Upper lobe of right lung (tissue), 1 donor: Measurements from ENCODE around the gene TRMT112. TPM values are rescaled to one million over a fixed set of nuclear protein-coding genes. Genes with fewer than 3 reads are reported as not detected.

Experiments used
- ATAC-seq: fragments of 200-7000 bp; cut with Tn5 transposase; one replicate; pipeline ENCODE4 v1.9.1; 2020; ENCODE audit warnings: mild to moderate bottlenecking, moderate library complexity
- DNase-seq: peaks from one replicate; pipeline ENCODE4 v3.0.0-alpha.2; 2020
- H3K27ac ChIP-seq: fragments of 200-600 bp; one replicate; pipeline ENCODE4 v1.8.0; 2022
- H3K27me3 ChIP-seq: fragments of 200-600 bp; one replicate; pipeline ENCODE4 v1.8.0; 2022; ENCODE audit warnings: mild to moderate bottlenecking
- H3K36me3 ChIP-seq: fragments of 200-600 bp; one replicate; pipeline ENCODE4 v1.8.0; 2022
- H3K4me1 ChIP-seq: fragments of 200-600 bp; one replicate; pipeline ENCODE4 v1.8.0; 2022
- H3K4me3 ChIP-seq: fragments of 200-600 bp; one replicate; pipeline ENCODE4 v1.8.0; 2022; ENCODE audit warnings: mild to moderate bottlenecking
- H3K9me3 ChIP-seq: fragments of 200-600 bp; one replicate; pipeline ENCODE4 v1.8.0; 2022
- intact Hi-C: fragments of 100-400 bp; cut with DNase I; formaldehyde crosslinking; loops from one replicate; pipeline ENCODE4 v1.11.0; 2022
- total RNA-seq: library from RNA; stranded (reverse); fragmentation: NEBNext Ultra II Directional; extraction: Animal tissue kit (Norgen Biotek cat#: 25700); gene quantifications from one replicate; pipeline ENCODE4 v1.2.1, GENCODE V29; 2021
- TF ChIP-seq, protein P1 (sequence below): fragments of 200-600 bp; IDR thresholded peaks from one replicate; pipeline ENCODE4 v1.8.0; 2022; ENCODE audit warnings: antibody characterized with exemption
- donor health status: DM: no; HTN: yes; CAD: no; lungs with severe emphysema.

TRMT112 gene
- total RNA-seq, 1 donor from 2014 or later: 168 TPM

DNA sequence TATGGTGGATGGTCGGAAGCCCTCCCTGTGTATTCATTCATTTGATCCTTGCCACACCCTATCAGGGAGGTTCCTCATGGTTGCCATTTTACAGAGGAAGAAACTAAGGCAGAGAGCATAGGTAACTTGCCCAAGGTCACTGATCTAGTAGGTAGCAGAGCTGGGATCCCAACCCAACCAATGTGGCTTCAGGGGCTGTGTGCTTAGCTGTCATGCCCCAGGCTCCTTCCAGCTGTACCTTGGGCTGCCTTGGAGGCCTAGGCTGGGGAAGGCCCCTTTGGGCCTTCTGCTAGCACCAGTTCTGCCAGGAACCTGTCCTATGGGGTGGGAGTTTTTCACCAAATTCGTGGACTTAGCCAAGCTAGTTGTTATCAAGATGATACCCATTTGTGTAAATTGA, 41.5 kb downstream of the TRMT112 start:
- no peak overlapping the region for H3K4me3 ChIP-seq
- ATAC-seq (no peak), DNase-seq (no peak)
- H3K4me1 ChIP-seq: peaks cover 9% of the 10 kb centered on the region
- no peaks in the 10 kb centered on the region for H3K27me3 ChIP-seq
- TF ChIP-seq, protein P1, sequence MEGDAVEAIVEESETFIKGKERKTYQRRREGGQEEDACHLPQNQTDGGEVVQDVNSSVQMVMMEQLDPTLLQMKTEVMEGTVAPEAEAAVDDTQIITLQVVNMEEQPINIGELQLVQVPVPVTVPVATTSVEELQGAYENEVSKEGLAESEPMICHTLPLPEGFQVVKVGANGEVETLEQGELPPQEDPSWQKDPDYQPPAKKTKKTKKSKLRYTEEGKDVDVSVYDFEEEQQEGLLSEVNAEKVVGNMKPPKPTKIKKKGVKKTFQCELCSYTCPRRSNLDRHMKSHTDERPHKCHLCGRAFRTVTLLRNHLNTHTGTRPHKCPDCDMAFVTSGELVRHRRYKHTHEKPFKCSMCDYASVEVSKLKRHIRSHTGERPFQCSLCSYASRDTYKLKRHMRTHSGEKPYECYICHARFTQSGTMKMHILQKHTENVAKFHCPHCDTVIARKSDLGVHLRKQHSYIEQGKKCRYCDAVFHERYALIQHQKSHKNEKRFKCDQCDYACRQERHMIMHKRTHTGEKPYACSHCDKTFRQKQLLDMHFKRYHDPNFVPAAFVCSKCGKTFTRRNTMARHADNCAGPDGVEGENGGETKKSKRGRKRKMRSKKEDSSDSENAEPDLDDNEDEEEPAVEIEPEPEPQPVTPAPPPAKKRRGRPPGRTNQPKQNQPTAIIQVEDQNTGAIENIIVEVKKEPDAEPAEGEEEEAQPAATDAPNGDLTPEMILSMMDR: no peak
- H3K27ac ChIP-seq: no peak overlapping the region
- intact Hi-C loops: no loop called here
- no peaks in the 10 kb centered on the region for H3K9me3 ChIP-seq
- H3K36me3 ChIP-seq: peaks cover 28% of the 10 kb centered on the region

DNA sequence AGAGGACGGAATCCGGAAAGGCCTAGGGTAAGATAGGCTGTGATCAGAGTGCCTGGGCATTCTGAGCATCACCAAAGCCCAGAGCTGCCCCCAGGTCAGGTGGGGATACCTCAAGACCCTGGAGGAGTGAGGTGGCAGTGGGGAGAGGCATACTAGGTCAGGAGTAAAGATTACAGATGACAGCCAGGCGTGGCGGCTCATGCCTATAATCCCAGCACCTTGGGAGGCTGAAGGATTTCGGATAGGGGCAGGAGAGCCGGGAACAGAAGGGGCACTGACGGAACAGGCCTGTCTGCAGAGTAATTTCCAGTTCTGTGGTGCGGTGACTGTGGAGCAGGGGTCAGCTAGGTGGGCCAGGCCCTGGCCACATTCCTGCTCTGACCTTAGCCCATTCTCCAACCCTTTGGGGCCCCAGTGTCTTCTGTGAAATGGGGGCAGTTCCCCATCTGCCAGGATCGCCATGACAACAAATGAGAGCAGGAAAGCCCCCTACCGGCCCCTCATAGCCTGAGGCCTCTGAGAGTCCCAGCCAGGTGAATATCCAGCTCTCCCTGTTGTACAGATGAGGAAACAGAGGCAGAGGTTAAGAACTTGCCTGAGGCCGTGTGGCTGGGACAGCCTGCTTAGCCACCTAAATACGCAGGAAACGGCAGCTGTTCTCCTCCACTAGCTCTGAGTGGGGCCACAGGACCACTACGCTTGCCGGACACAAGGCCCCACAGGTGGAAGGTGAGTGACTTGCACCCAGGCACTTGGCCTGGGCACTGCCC, 42.1 kb downstream of the TRMT112 start:
- H3K27me3 ChIP-seq: no peaks in the 10 kb centered on the region
- TF ChIP-seq, protein P1: no peak
- intact Hi-C loops: no loop called here
- H3K4me1 ChIP-seq: peaks cover 9% of the 10 kb centered on the region
- no peaks in the 10 kb centered on the region for H3K9me3 ChIP-seq
- no peak overlapping the region for H3K27ac ChIP-seq
- DNase-seq (no peak), ATAC-seq (no peak)
- no peak overlapping the region for H3K4me3 ChIP-seq
- peaks cover 28% of the 10 kb centered on the region for H3K36me3 ChIP-seq

DNA sequence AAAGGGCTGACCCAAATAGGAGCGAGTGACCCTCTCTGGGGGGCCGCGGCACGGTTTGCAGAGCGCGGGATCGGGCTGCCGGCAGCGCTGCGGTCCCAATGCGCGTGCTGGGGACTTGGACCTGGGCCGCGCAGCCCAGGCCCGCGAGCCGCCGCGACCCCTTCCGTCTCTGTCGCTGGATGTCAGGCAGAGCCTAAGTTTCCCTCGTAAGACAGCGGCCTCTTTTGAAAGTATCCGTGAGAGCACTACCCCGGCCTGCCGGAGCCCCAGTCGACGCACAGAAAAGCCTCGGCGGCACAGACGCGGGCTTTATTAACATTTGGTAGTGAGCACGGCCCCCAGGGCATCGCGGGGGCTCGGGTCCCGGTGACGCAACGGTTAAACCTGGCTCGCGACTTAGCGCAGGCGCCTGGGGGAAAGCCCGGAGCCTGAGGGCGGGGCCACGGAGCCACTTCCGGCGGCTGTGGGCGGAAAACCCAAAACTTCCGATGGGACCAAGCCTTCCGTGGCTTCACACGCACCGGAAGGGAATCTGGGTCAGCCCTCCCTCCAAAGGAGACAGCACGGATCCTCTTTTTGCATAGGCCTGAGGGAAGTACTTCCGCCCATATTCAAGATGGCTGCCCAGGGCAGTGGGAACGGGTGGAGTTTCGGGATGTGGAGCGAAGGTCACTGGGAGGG, 47.7 kb downstream of the TRMT112 start:
- H3K36me3 ChIP-seq: peaks cover 22% of the 10 kb centered on the region
- peak; percentile 98 for DNase-seq
- H3K27me3 ChIP-seq: no peaks in the 10 kb centered on the region
- ATAC-seq: peak; percentile 87
- H3K9me3 ChIP-seq: no peaks in the 10 kb centered on the region
- intact Hi-C loops: no loop called here
- TF ChIP-seq, protein P1: peak; percentile 11
- H3K4me3 ChIP-seq: peak overlapping the region; percentile 73
- H3K27ac ChIP-seq: peak overlapping the region; percentile 92
- peaks cover 29% of the 10 kb centered on the region for H3K4me1 ChIP-seq

DNA sequence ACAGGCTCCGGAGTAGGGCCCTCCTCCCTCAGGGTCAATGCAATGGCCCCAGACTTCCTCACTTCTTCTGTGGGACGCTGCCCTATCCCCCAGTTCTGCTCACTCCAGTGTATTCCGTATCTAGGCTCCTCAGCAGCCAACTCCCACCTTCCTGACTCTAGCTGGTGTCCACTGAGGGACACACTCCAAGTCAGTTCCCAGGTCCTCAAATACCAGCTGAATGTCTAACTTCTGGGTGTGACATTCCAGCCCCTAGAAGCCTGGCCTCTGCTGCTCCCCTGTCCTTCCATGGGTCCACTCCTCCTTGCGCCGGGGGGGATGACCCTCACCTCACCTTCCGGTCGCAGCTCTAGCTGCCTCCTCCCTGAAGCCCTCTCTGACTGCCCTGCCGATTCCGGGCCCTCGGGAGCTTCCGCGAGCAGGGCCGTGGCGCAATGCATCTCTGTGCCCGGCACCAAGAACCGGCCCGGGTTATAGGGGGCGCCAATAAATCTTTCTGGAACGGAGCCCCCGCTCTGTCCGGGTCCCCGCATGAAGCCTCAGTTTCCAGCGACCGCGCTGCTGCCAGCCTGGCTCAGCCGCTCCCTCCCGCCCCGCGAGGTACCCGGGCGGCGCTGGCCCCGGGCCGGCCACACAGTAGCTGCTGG, 48.3 kb downstream of the TRMT112 start:
- TF ChIP-seq, protein P1: no peak
- intact Hi-C loops: no loop called here
- Histone ChIP-seq H3K36me3 (peaks cover 23% of the 10 kb centered on the region), H3K27me3 (no peaks in the 10 kb centered on the region), H3K4me1 (peaks cover 29% of the 10 kb centered on the region), H3K9me3 (no peaks in the 10 kb centered on the region), H3K27ac (peak overlapping the region; percentile 92), H3K4me3 (peak overlapping the region; percentile 73)
- ATAC-seq (peak; percentile 32), DNase-seq (peak; percentile 88)

DNA sequence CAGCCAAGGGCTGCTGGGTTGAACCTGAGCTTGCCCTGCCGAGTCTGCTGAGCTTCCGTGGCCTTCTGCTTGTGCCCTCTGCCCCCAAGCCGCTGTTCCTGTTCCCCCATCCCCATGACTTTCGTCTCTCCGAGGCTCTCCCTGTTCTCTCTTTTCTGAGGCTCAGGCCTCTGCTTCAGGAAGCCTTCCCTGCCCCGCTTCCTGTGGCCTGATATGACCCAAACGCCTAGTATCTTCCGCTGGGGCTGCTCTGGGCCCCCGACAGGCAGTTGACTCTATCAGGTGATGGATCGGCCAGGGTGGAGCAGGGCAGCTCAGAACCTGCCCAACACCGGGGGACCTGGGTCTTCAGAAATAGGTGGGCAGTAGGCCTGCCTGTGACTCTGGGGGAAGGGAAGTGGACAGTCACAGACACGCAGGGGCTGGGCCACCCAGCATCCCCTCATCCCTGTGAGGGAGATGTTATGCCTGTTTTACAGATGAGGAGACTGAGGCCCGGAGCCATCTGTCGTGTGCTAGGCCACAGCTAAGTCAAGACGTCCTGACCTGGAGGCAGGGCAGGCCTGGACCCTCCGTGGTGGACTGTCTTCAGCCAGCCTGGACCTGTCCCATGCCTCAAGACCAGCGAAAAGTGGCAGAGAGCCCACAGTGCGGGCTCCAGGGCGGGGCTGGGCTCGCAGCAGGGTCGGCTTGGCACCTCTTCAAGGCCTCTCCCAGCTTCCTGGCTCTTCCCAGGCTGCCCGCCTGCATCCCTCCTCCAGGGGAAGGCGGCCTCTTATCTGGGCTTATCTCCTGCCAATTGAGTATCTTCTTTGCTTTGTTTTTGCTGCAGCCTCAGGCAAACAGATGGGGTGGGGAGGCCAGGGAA, 49.1 kb downstream of the TRMT112 start:
- peaks cover 26% of the 10 kb centered on the region for H3K4me1 ChIP-seq
- peak overlapping the region; percentile 92 for H3K27ac ChIP-seq
- H3K27me3 ChIP-seq: no peaks in the 10 kb centered on the region
- peaks cover 31% of the 10 kb centered on the region for H3K36me3 ChIP-seq
- peak overlapping the region; percentile 73 for H3K4me3 ChIP-seq
- no peak for ATAC-seq
- peak; percentile 79 for DNase-seq
- intact Hi-C loops: no loop called here
- TF ChIP-seq, protein P1: no peak
- H3K9me3 ChIP-seq: no peaks in the 10 kb centered on the region
